GM19372 (cell line): ENCODE results near the gene PXK.
"Not testable (repeated sequence)": the region's sequence is repeated elsewhere in the genome, so short reads cannot be mapped to it uniquely, and the experiment has no call there.

Experiments used
- ATAC-seq: cut with Tn5 transposase; IDR thresholded peaks from one replicate; pipeline ENCODE4 v1.9.1; 2021; ENCODE audit warnings: mild to moderate bottlenecking, low read depth, moderate library complexity; ENCODE audit not compliant: unreplicated experiment

PXK gene

DNA sequence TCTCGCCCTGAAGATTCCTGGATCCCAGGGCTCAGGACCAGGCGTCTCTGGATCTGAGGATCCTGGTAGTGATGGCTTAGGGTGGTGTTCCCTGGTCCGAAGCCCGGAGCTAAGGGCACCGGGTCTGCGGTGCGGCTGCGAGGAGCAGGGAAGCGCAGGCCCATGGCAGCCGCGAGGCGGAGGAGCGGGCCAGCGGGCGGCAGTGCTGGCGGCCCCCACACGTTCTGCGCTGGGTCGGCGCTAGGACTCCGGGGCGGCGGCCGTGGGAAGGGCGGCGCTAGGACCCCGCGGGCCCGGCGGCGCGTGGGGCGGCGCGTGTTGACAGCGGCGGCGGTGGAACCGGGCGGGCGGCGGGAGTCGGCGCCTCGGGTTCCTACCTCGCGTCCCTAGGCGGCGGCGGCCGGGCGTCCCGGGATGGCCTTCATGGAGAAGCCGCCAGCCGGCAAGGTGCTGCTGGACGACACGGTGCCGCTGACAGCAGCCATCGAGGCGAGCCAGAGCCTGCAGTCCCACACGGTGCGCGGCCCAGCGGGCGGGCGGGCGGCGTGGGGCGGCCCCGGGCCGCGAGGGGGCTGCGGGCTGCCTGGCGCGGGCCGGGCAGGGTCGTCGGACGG lies at the start of gene PXK:
Gene PXK, plus strand, starts transcription at position 318 of the 614 bp plus-strand sequence. Its CDS starts 97 bp downstream, at position 415.
- ATAC-seq: peak; percentile 89

DNA sequence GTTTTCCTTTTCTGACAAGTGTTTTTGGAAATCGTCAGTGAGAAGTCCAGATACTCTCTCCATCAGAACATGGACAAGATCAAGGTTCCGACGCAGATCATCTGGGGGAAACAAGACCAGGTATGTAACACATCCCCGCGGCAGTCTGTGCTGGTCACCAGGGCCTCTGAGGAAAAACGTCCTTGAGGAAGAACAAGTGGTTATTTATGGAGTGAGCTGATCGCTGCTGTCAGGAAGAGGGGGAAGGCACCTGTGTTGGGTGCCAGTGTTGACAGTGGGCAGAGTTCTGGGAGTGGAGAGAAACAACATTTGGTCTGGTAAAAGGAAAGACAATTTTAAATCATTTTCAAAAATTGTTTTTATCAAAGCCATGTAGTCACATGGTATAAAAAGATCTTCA lies 47.4 kb upstream of the PXK start:
- no peak for ATAC-seq

DNA sequence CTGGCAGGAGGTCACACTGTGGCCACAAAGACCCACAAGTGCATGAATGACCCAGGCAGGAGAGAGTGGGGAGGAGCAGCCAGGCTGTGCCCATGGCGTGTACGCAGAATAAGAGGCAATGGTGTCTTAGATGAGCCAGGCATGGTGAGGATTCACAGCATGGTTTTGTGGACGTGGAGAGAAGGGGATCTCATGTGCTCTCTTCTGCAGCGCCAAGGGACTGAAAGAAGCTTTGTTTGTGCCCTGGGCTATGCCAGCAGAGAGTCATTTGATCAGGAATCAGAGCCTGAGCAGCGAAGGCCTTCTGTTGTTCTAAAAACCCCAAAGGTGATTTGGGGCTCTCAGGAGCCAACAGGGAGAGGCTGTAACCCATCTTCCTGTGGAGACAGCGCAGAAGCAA lies 45.3 kb upstream of the PXK start:
- ATAC-seq: no peak

DNA sequence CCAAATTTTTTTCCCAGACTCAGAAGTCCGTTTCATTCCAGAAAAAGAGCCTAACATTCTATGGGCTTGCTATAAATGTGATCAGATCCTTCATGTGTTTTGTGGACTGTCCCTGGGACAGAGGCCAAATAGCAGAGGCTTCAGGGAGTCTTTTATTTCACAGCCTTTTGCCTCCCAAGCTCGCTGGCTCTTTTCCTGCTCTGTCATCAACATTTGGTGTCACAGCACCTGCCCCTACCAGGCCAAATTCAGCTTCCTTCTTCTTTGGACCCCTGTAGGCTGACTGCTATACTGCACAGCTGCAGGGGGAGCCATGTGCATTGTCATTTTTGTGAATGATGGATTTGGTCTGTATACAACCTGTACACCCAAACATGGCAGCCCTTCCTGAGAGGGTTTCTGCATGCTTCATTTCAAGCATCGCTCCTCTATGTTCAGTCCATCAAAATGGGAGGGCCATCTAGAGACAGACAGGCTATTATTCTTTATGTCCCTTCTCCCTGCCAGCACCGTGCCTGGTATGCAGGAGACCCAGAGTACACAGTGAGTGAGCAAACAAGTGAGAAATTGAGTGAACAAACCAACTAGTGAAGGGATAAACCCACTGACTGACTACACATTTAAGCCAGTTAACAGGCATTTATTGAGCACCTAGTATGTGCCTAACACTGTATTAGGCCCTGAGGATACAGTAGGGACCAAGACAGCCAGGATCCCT lies 44.5 kb upstream of the PXK start:
- ATAC-seq: no peak

DNA sequence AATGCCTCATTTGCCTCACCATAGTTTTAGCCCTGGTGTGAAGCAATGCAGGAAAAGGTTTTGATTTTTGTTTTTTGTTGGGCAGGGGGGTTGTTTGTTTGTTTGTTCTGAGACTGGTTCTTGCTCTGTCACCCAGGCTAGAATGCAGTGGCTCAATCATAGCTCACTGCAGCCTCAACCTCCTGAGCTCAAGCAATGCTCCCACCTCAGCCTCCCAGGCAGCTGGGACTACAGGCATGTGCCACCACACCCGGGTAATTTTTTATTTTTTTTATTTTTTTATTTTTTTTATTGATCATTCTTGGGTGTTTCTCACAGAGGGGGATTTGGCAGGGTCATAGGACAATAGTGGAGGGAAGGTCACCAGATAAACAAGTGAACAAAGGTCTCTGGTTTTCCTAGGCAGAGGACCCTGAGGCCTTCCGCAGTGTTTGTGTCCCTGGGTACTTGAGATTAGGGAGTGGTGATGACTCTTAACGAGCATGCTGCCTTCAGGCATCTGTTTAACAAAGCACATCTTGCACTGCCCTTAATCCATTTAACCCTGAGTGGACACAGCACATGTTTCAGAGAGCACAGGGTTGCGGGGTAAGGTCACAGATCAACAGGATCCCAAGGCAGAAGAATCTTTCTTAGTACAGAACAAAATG lies 43.6 kb upstream of the PXK start:
- ATAC-seq: not testable (repeated sequence)

DNA sequence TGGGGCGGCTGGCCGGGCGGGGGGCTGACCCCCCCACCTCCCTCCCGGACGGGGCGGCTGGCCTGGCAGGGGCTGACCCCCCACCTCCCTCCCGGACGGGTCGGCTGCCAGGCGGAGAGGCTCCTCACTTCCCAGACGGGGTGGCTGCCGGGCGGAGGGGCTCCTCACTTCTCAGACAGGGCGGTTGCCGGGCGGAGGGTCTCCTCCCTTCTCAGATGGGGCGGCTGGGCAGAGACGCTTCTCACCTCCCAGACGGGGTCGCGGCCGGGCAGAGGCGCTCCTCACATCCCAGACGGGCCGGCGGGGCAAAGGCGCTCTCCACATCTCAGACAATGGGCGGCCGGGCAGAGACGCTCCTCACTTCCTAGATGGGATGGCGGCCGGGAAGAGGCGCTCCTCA lies 42.2 kb upstream of the PXK start:
- not testable (repeated sequence) for ATAC-seq

DNA sequence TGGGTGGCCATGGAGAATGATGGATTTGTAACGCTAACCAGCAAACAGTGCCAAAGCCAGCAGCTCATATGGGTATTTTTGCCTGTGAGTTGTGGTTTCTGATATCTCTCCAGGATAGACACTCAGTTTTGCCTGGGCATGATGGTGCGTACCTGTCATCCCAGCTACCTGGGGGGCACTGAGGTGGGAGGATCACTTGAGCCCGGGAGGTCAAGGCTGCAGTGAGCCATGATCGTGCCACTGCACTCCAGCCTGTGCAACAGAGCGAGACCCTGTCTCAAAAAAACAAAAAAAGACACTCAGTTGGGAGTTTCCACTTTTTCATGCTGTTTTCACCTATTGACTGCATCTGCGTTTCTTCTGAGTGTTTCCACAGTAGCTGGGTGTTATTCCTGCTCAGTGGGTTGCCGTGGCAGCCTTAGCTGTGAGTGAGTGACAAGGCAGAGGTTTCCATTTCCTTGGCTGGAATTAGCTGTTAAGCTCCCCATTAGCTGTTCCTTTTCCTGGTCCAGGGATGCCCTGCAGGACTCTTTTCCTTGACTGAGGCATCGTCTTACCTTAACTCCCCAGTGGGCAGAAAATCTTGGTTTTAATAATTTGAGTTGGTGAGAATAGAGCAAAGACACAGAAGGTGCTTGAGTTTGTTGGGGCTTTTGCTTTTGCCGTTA lies 40.9 kb upstream of the PXK start:
- ATAC-seq: no peak

DNA sequence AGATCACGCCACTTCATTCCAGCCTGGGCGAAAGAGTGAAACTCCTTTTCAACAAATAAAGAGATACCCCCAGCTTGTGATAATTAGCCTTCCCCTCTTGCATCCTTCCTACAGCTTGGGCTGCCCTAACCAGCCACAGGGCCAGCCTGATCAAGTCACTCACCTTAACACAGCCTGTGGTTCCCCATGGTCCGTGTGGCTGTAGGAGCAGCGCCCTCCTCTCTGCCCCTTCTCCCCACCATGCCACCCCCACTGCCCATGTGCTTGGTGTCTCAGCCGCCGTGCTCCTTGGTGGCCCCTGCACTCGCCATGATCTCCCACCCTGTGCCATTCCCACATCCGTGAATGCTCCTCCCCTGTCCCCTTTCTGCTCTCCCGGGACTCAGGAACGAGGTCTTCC lies 39.8 kb upstream of the PXK start:
- ATAC-seq: no peak

DNA sequence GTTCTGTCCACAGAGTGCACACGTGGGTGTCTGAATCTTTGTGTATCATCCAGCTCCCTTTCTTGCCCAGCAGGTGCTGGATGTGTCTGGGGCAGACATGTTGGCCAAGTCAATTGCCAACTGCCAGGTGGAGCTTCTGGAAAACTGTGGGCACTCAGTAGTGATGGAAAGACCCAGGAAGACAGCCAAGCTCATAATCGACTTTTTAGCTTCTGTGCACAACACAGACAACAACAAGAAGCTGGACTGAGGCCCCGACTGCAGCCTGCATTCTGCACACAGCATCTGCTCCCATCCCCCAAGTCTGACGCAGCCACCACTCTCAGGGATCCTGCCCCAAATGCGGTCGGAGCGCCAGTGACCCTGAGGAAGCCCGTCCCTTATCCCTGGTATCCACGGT lies 39.2 kb upstream of the PXK start:
- no peak for ATAC-seq

DNA sequence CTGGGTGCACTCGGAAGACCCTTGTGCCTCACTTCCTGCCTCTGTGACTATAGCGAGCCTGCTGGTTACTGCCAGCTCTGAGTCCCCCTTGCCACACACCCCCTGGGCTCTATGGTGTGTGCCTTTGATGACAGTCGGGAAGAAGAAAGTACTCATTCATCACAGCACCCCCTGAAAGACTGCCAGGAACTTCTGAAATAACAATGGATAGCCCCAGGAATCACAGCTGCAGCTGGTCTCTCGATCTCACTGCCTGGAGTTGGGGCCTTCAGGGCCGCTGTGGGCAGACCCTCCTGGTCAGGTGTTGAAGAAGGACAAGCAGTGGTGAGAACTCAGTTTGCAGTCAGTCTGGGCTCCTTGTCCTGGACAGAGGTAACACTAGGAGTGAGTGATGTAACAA lies 36.4 kb upstream of the PXK start:
- ATAC-seq: no peak

DNA sequence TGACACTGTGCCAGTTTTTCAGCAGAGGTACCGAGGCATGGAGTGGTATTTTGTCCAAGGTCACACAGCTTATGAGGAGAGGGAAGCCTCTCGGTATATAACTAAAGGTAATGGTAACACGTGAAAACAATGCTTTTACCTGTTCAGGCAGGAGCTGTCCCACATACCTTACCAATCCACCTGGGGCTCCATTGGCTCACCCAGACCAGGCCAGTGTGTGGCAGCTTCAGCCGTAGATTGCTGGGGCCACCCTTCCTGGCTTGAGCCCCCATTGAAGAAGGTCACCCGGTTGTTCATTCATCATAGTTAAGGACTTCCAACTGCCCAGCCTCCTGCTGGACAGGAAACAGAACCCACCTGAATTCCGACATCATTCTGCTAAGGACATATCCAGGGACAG lies 35.8 kb upstream of the PXK start:
- no peak for ATAC-seq

DNA sequence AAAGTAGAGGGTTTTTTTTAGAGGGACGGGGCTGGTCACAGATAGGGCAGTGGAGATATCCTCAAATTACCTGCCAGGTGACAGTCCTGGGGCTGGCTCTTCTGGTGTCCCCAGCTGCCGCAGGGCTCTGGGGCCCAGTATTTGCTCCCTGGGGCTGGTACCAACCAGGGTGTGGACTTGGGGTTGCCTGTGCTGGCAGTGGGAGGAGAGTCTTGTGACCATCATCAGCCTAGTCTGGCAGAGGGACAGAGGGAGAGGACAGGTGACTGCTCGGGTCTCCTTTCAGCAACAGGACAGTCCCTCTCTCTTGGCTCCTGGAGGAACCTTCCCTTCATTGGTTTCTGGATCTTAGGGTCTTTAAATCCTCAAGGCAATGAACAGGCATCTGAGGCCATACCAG lies 34.5 kb upstream of the PXK start:
- no peak for ATAC-seq

DNA sequence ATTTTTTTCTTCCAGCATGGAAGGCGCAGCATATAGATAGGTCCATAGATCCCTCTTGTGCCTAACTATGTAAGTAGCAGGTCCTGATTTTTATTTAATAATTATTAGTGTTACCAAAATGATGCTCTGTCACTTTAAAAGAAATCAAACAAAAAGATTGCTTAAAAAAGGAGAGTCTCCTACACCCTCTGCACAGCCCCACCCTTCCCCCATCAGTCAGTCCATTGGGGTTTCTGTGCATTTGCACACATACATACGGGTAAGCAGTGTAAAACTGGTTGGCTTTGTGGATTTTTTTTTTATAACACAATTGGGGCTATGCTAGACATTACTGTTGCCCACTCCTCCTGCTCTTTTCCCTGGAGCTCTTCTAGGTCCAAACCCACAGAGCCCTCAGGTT lies 33.6 kb upstream of the PXK start:
- ATAC-seq: no peak

DNA sequence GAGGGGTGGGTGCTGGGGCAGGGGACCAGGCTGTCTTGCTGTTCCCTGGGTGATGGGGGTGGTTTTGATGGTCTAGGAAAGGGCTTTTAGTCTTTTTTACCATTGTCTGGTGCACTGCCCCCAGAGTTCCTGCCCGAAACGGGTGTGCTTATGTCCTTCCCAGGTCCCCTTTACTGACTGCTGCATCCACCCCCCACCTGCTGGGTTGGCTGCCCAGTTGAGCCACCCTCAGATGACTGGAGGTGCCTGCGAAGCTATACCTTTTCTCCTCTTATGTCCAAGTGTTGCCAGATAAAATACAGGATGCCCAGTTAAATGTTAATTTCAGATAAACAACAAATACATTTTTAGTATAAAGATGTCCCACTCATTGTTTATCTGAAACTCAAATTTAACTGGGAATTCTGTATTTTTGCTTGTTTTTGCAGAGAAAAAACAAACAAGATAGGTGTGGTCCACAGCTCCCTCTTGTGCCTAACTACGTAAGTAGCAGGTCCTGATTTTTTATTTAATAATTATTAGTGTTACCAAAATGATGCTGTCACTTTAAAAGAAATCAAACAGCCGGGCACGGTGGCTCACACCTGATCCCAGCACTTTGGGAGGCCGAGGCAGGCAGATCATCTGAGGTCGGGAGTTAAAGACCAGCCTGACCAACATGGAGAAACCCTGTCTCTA lies 32.7 kb upstream of the PXK start:
- ATAC-seq: no peak

DNA sequence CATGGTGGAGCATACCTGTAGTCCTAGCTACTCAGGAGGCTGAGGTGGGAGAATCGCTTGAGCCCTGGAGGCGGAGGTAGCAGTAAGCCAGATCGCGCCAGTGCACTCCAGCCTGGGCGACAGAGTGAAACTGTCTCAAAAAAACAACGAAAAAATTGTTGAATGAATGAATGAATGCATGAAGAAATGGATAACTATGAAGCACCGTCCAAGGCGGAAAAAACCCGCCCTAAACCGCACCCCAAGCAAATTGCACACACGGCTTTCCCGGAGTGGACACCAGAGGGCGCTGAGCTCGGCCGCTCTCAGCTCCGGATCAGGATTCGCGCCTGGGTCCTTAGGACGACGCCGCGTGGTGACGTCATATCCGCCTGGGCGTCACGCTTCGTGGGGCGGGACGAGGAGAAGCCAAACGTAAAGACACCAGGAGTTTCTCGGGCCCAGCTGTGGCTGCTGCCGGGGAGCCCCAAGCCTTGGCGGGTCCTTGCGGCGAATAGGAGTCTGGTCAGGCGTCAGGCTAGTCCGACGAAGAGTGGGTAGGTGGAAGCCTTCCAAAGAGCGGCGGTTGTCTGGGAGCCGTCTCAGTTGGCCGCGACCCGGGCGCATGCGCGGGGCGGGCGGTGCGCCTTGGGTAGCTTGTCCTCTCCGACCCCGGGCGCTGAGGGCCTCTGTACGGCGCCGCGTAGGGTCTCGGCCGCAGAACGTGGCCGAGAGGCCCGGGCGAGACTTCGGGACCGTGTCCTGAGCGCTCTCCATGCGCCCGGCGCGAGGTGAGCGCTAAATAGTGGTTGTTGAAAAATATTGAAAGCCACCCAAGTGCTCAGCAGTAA lies 26.6 kb upstream of the PXK start, which contains the start of the genes HTD2 and RPP14:
Gene HTD2, plus strand, starts transcription at position 639 of the 830 bp plus-strand sequence. CDS start 11,094 bp downstream, outside the sequence.
Gene RPP14, plus strand, starts transcription at position 364 of the 830 bp plus-strand sequence. CDS start 4,085 bp downstream, outside the sequence.
- peak; percentile 87 for ATAC-seq

DNA sequence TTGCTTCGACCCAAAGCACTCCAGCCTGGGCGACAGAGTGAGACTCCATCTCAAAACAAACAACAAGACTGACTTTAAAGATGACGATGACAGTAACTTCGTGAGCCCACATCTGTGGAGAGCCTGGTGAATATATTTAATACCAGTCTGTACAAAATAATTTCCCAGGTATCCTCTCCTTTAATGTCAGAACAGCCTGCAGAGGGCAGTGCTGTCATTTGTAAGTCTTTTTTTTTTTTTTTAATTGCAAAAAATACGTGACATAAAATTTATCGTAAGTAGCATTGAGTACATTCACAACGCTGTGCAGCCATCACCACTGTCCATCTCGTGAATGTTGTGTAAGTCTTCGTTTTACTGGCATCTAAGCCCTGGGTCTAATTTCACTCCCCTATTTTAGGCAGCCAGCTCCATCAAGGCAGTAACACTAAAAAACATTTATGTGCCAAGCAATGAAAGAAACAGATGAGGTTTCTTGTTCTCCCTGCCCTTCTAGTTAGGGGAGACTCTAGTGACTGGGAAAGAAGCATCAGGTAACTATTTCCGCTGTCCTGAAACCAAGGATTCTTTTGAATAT lies 25.0 kb upstream of the PXK start:
- ATAC-seq: no peak

DNA sequence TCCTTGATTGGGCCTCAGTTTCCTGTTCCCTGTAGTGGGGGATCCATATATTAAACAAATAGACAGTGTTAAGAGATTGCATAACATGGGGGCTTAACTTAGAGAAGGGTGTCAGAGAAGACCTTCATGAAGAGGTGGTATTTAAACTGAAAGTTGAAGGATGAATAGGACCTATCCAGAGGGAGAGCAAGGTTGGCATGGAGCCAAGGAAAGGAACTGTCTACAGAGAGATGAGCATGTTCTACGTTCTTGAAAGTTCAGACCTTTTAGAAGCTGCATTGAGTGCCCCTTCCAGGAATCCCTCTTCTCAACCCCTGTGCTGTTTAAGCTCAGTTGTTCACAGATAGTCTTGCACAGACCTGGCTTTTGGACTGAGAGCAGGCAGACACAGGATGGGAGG lies 24.0 kb upstream of the PXK start:
- no peak for ATAC-seq

DNA sequence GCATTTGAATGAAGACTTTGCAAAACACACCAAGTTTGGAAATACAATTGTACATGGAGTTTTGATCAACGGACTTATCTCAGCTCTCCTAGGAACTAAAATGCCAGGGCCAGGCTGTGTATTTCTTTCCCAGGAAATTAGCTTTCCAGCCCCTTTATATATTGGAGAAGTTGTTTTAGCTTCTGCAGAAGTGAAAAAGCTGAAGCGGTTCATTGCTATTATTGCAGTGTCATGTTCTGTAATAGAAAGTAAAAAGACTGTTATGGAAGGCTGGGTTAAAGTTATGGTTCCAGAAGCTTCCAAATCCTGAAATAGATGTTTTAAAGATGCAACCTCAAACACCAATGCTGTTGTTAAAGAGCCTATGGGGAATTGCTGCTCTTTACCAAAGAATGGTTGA lies 14.9 kb upstream of the PXK start:
- ATAC-seq: no peak

DNA sequence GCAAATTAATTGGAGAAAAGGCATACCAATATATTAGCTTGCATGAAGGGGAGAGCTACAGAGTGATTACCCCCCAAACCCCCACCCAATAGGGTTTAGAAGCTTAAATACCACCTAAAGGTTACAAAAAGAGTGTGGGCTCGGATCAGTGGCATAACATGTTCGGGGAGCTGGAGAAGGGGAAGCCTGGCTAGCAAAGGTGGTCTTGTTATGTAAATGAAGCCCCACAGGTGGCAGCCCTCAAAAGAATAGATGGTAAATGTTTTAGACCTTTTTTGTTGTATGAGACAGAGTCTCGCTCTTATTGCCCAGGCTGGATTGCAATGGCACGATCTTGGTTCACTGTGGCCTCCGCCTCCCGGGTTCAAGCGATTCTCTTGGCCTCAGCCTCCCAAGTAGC lies 10.9 kb upstream of the PXK start:
- no peak for ATAC-seq
